Thoracic aorta (tissue), 2 donors: Measurements from ENCODE around the gene TLE3. TPM values are rescaled to one million over a fixed set of nuclear protein-coding genes. Genes with fewer than 3 reads are reported as not detected.
"Not testable (repeated sequence)": the region's sequence is repeated elsewhere in the genome, so short reads cannot be mapped to it uniquely, and the experiment has no call there.

ENCODE experiments used
- ATAC-seq: fragments of 150-250 bp; one replicate; pipeline ENCODE4 v1.8.0; 2017; ENCODE audit warnings: low read depth; ENCODE audit not compliant: insufficient number of reproducible peaks, low FRiP score
- DNase-seq: peaks from one replicate; pipeline ENCODE4 v3.0.0-alpha.2; 2020; ENCODE audit warnings: low spot score
- H3K27ac ChIP-seq, 2 donors: fragments of 200-600 bp; sonication (generic); 1 replicate in 1 of 2; 2 replicates in 1 of 2; pipeline ENCODE4 v1.5.1; 2016; ENCODE audit warnings: mild to moderate bottlenecking in 2 of 2, moderate library complexity in 2 of 2
- H3K27me3 ChIP-seq: fragments of 200-600 bp; sonication (generic); replicated peaks from 2 replicates; pipeline ENCODE4 v1.6.0; 2016; ENCODE audit warnings: mild to moderate bottlenecking; ENCODE audit not compliant: insufficient read depth
- H3K36me3 ChIP-seq: fragments of 200-600 bp; sonication (generic); one replicate; pipeline ENCODE4 v1.5.1; 2016
- H3K4me1 ChIP-seq, 2 donors: fragments of 200-600 bp; sonication (generic); 1 replicate in 1 of 2; 2 replicates in 1 of 2; pipeline versions ENCODE4 v1.5.1 to v1.6.0; 2016; ENCODE audit warnings: low read depth in 2 of 2, mild to moderate bottlenecking in 1 of 2; ENCODE audit not compliant: control insufficient read depth in 1 of 2
- H3K4me3 ChIP-seq: fragments of 200-600 bp; sonication (generic); 2 replicates; pipeline ENCODE4 v1.5.1; 2016; ENCODE audit warnings: mild to moderate bottlenecking
- H3K9me3 ChIP-seq: fragments of 200-600 bp; sonication (generic); 2 replicates; pipeline ENCODE4 v1.5.1; 2016
- CTCF ChIP-seq: fragments of 200-600 bp; sonication (generic); IDR thresholded peaks from one replicate; pipeline ENCODE4 v1.5.1; 2019; ENCODE audit warnings: antibody characterized with exemption
- total RNA-seq, 2 donors: library from RNA; depleted of rRNA; stranded (reverse); fragments of >200 nt; gene quantifications; one replicate each; pipeline versions ENCODE4 v1.1.0 to v1.2.3, GENCODE V29; 2016

Gene TLE3
- total RNA-seq, 2 donors from 2014 or later = 78.3 to 124 TPM

DNA sequence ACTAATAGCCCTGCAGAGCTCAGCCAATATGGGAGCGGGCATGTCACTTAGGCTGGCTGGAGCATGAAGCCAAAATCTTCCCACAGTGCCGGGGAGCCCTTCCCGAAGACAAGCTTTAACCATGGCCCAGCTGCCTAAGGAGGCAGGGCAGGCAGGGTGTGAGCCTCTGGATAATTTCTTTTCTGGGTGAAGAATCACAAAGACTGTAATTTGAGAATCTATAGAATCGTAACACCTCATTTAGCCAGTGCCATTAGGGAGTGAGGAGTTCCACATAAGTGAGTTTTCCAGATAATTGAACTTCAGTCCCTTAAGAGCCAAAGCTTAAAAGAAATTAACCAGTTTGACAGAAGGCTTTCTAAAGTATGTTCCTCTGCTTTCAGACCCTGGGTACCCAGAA is 40.2 kb upstream of the TLE3 start:
- Histone ChIP-seq H3K36me3 (no peaks in the 10 kb centered on the region), H3K9me3 (no peaks in the 10 kb centered on the region), H3K27ac (no peak overlapping the region), H3K27me3 (no peaks in the 10 kb centered on the region), H3K4me1 (peaks cover 3 to 24% of the 10 kb centered on the region in 2 donors), H3K4me3 (no peak overlapping the region)
- ATAC-seq = no peak
- no peak for DNase-seq
- TF ChIP-seq CTCF = no peak

GRCh38 chr15:70137021-70137420 is 39.3 kb upstream of the TLE3 start:
- H3K4me3 ChIP-seq, ATAC-seq, H3K36me3 ChIP-seq, H3K27ac ChIP-seq, H3K27me3 ChIP-seq, H3K9me3 ChIP-seq, DNase-seq: not testable (repeated sequence)
- peaks cover 3 to 32% of the 10 kb centered on the region in 2 donors for H3K4me1 ChIP-seq

GRCh38 chr15:70133781-70134421 is 36.2 kb upstream of the TLE3 start:
- Histone ChIP-seq H3K4me3 (no peak overlapping the region), H3K27ac (no peak overlapping the region), H3K4me1 (peaks cover 0 to 13% of the 10 kb centered on the region in 2 donors), H3K36me3 (no peaks in the 10 kb centered on the region), H3K9me3 (no peaks in the 10 kb centered on the region), H3K27me3 (no peaks in the 10 kb centered on the region)
- TF ChIP-seq CTCF = no peak
- DNase-seq (no peak), ATAC-seq (no peak)

DNA sequence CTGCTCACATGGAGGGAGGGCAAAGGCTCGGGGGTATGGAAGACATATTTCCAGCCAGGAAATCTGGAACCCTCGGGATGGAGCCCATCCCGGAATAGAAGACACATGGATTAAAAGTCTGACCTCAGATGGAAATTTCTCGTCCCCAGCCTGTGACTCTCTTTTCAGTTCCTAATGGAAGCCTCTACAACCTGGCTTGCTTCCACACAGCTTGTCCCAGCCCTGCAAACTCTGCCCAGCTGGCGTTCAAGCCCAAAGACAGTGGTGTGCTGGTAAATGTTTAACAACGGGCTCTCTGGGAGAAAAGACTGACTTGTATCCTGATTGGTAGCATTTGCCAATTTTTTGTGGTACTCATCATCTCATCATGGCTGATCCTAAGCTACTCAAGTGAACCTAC is 35.6 kb upstream of the TLE3 start:
- no peak for TF ChIP-seq CTCF
- no peak for ATAC-seq
- H3K27me3 ChIP-seq = no peaks in the 10 kb centered on the region
- no peaks in the 10 kb centered on the region for H3K36me3 ChIP-seq
- H3K9me3 ChIP-seq = no peaks in the 10 kb centered on the region
- no peak overlapping the region for H3K27ac ChIP-seq
- peaks cover 0 to 13% of the 10 kb centered on the region in 2 donors for H3K4me1 ChIP-seq
- no peak overlapping the region for H3K4me3 ChIP-seq
- DNase-seq = no peak

- Histone ChIP-seq H3K36me3 (no peaks in the 10 kb centered on the region), H3K27ac (no peak overlapping the region), H3K4me1 (peaks cover 0 to 13% of the 10 kb centered on the region in 2 donors), H3K27me3 (no peaks in the 10 kb centered on the region), H3K9me3 (no peaks in the 10 kb centered on the region), H3K4me3 (no peak overlapping the region)
- no peak for ATAC-seq
- no peak for DNase-seq
- no peak for TF ChIP-seq CTCF
Measured at GRCh38 chr15:70132571-70132970, 34.9 kb upstream of the TLE3 start.

DNA sequence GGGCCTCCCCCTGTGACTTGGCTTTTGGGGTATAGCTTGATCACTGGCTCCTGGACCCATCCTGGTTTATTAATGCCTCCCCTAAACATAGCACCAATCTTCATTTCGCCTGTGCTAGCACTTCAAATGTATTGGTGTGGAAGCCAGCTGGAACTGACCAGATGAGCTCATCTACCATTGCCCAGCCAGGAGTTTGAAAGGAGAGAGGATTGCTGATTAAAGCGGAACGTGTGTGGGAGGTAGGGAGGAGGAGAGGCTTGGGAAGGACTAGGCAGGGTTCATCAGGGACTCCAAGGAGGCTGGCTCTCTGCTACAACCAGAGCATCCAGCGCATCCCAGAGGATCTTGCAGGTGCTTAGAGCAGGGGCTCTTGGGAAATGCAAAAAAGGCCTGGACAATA is 34.4 kb upstream of the TLE3 start:
- H3K4me1 ChIP-seq = peaks cover 0 to 13% of the 10 kb centered on the region in 2 donors
- H3K9me3 ChIP-seq = no peaks in the 10 kb centered on the region
- no peaks in the 10 kb centered on the region for H3K36me3 ChIP-seq
- no peaks in the 10 kb centered on the region for H3K27me3 ChIP-seq
- H3K27ac ChIP-seq = no peak overlapping the region
- DNase-seq (no peak), ATAC-seq (no peak)
- TF ChIP-seq CTCF = no peak
- H3K4me3 ChIP-seq = no peak overlapping the region
